ENCODE data around the gene FIGLA.

GRCh38 chr2:70769450-70769849, 21.0 kb downstream of the FIGLA start:
- TF ChIP-seq RXRA (IDR thresholded peaks at IDR 0.05; ENCODE audit: insufficient read depth, low read depth, low read length) (no peak), POLR2A (IDR thresholded peaks at IDR 0.05; ENCODE audit: control extremely low read depth in 1 of 2, low read depth in 2 of 2, low read length in 2 of 2) (no peak), ATF3 (IDR thresholded peaks at IDR 0.05; ENCODE audit: insufficient read depth, low read depth, low read length) (no peak), RAD21 (IDR thresholded peaks at IDR 0.05 in 1 of 2, conservative IDR thresholded peaks at IDR 0.05 in 1 of 2; ENCODE audit: low read depth in 2 of 2, low read length in 2 of 2) (no peak), SIN3A (conservative IDR thresholded peaks at IDR 0.05 in 1 of 2, IDR thresholded peaks at IDR 0.05 in 1 of 2; ENCODE audit: low read depth in 1 of 2, low read length in 2 of 2) (no peak), CEBPB (IDR thresholded peaks at IDR 0.05; ENCODE audit: low read depth, low read length) (no peak), KDM5A (IDR thresholded peaks at IDR 0.05; ENCODE audit: low read length) (no peak)
